GM23338 (cell line): ENCODE results near the gene RNF6.

Source experiments
- CREB1 ChIP-seq: fragments of 250-450 bp; sonication (Bioruptor Pico); IDR thresholded peaks from 2 replicates; pipeline ENCODE4 v1.5.0; 2020; ENCODE audit warnings: low read depth, mild to moderate bottlenecking, moderate library complexity
- EZH2 ChIP-seq: fragments of 200-600 bp; sonication (generic); IDR thresholded peaks from one replicate; pipeline ENCODE4 v1.8.0; 2017; ENCODE audit warnings: antibody characterized with exemption, mild to moderate bottlenecking, low read depth; ENCODE audit not compliant: unreplicated experiment
- POLR2AphosphoS5 ChIP-seq: IDR thresholded peaks from 2 replicates; pipeline ENCODE4 v1.6.1; 2016; ENCODE audit warnings: antibody characterized with exemption, low read depth
- ZNF331 ChIP-seq: fragments of 250-450 bp; sonication (Bioruptor Pico); IDR thresholded peaks from 2 replicates; pipeline ENCODE4 v1.5.0; 2020; ENCODE audit warnings: low read depth, mild to moderate bottlenecking, moderate library complexity
- TF ChIP-seq, protein P1 (sequence below), 2 experiments: fragments of 200-600 bp in 1 of 2; sonication (generic) in 1 of 2; conservative IDR thresholded peaks; 2 replicates each; pipeline versions ENCODE4 v1.5.1 to v1.6.1; 2016 to 2017; ENCODE audit warnings: antibody characterized with exemption in 2 of 2, low read depth in 2 of 2, mild to moderate bottlenecking in 2 of 2, moderate library complexity in 1 of 2
- TF ChIP-seq, protein P2 (sequence below): IDR thresholded peaks from one replicate; pipeline ENCODE4 v1.6.1; 2018; ENCODE audit warnings: antibody characterized with exemption; ENCODE audit not compliant: unreplicated experiment

DNA sequence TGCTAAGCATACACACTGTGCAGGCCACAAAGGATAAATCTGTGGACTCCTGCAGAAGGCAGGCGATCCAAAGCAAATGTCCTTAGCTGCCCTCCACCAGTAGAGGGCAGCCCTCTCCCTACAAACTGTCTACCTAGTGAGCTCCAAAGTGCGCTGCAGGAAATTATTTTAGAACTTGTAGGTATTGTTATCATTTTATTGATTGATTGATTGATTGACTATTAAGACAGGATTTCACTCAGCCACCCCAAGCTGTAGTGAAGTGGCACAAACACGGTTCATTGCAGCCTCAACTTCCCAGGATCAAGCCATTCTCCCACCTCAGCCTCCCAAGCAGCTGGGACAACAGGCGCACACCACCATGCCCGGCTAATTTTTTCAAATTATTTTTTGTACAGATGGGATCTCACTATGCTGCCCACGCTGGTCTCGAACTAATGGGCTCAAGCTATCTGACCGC lies 37.3 kb downstream of the RNF6 start:
- TF ChIP-seq EZH2 (no peak), POLR2AphosphoS5 (no peak), ZNF331 (CRISPR knock-in tag) (no peak), CREB1 (no peak)
- TF ChIP-seq, protein P1, sequence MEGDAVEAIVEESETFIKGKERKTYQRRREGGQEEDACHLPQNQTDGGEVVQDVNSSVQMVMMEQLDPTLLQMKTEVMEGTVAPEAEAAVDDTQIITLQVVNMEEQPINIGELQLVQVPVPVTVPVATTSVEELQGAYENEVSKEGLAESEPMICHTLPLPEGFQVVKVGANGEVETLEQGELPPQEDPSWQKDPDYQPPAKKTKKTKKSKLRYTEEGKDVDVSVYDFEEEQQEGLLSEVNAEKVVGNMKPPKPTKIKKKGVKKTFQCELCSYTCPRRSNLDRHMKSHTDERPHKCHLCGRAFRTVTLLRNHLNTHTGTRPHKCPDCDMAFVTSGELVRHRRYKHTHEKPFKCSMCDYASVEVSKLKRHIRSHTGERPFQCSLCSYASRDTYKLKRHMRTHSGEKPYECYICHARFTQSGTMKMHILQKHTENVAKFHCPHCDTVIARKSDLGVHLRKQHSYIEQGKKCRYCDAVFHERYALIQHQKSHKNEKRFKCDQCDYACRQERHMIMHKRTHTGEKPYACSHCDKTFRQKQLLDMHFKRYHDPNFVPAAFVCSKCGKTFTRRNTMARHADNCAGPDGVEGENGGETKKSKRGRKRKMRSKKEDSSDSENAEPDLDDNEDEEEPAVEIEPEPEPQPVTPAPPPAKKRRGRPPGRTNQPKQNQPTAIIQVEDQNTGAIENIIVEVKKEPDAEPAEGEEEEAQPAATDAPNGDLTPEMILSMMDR (conservative IDR thresholded peaks at IDR 0.05; ENCODE audit: low read depth in 2 of 2): peak; percentile 88 to 96
- TF ChIP-seq, protein P2, sequence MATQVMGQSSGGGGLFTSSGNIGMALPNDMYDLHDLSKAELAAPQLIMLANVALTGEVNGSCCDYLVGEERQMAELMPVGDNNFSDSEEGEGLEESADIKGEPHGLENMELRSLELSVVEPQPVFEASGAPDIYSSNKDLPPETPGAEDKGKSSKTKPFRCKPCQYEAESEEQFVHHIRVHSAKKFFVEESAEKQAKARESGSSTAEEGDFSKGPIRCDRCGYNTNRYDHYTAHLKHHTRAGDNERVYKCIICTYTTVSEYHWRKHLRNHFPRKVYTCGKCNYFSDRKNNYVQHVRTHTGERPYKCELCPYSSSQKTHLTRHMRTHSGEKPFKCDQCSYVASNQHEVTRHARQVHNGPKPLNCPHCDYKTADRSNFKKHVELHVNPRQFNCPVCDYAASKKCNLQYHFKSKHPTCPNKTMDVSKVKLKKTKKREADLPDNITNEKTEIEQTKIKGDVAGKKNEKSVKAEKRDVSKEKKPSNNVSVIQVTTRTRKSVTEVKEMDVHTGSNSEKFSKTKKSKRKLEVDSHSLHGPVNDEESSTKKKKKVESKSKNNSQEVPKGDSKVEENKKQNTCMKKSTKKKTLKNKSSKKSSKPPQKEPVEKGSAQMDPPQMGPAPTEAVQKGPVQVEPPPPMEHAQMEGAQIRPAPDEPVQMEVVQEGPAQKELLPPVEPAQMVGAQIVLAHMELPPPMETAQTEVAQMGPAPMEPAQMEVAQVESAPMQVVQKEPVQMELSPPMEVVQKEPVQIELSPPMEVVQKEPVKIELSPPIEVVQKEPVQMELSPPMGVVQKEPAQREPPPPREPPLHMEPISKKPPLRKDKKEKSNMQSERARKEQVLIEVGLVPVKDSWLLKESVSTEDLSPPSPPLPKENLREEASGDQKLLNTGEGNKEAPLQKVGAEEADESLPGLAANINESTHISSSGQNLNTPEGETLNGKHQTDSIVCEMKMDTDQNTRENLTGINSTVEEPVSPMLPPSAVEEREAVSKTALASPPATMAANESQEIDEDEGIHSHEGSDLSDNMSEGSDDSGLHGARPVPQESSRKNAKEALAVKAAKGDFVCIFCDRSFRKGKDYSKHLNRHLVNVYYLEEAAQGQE: no peak
